ENCODE measurements around the gene FIBCD1.
"Not testable (repeated sequence)": the region's sequence is repeated elsewhere in the genome, so short reads cannot be mapped to it uniquely, and the experiment has no call there.

Gene FIBCD1

GRCh38 chr9:130954925-130955324, 15.9 kb upstream of the FIBCD1 start:
- not testable (repeated sequence) for DNase-seq (ENCODE audit: low read depth in 2 of 2)

- DNase-seq (ENCODE audit: low read depth in 2 of 2) = no peak
These were observed 15.3 kb upstream of the FIBCD1 start for GRCh38 chr9:130954317-130954716.

GRCh38 chr9:130952065-130952762, 13.2 kb upstream of the FIBCD1 start:
- DNase-seq (ENCODE audit: low read depth in 2 of 2) = no peak

GRCh38 chr9:130950039-130950311, 10.9 kb upstream of the FIBCD1 start:
- DNase-seq (ENCODE audit: low read depth in 2 of 2) = no peak

GRCh38 chr9:130949188-130950038, 10.4 kb upstream of the FIBCD1 start:
- no peak for DNase-seq (ENCODE audit: low read depth in 2 of 2)

- no peak for DNase-seq (ENCODE audit: low read depth in 2 of 2)
These were observed 9.2 kb upstream of the FIBCD1 start for GRCh38 chr9:130948266-130948665.

GRCh38 chr9:130947618-130948140, 8.6 kb upstream of the FIBCD1 start:
- no peak for DNase-seq (ENCODE audit: low read depth in 2 of 2)

- no peak for DNase-seq (ENCODE audit: low read depth in 2 of 2)
These were observed 7.9 kb upstream of the FIBCD1 start for GRCh38 chr9:130946766-130947617.

- no peak for DNase-seq (ENCODE audit: low read depth in 2 of 2)
These were observed 6.1 kb upstream of the FIBCD1 start for GRCh38 chr9:130945173-130945572.

GRCh38 chr9:130944510-130945058, 5.5 kb upstream of the FIBCD1 start:
- no peak for DNase-seq (ENCODE audit: low read depth in 2 of 2)

GRCh38 chr9:130943777-130944176, 4.7 kb upstream of the FIBCD1 start:
- no peak for DNase-seq (ENCODE audit: low read depth in 2 of 2)

- no peak for DNase-seq (ENCODE audit: low read depth in 2 of 2)
These were observed 4.2 kb upstream of the FIBCD1 start for GRCh38 chr9:130943221-130943620.

GRCh38 chr9:130942679-130943078, 3.6 kb upstream of the FIBCD1 start:
- no peak for DNase-seq (ENCODE audit: low read depth in 2 of 2)

GRCh38 chr9:130942084-130942483, 3.0 kb upstream of the FIBCD1 start:
- no peak for DNase-seq (ENCODE audit: low read depth in 2 of 2)

GRCh38 chr9:130940693-130941576, 1.9 kb upstream of the FIBCD1 start:
- peak; percentile 34 to 52 for DNase-seq (ENCODE audit: low read depth in 2 of 2)

- DNase-seq (ENCODE audit: low read depth in 2 of 2) = no peak
These were observed 1.0 kb upstream of the FIBCD1 start for GRCh38 chr9:130940027-130940549.

- DNase-seq (ENCODE audit: low read depth in 2 of 2) = no peak
These were observed 469 bp upstream of the FIBCD1 start for GRCh38 chr9:130939405-130940026.

- DNase-seq (ENCODE audit: low read depth in 2 of 2) = no peak
These were observed 829 bp downstream of the FIBCD1 start for GRCh38 chr9:130938184-130938651.

- DNase-seq (ENCODE audit: low read depth in 2 of 2) = no peak
These were observed 1.6 kb downstream of the FIBCD1 start for GRCh38 chr9:130937146-130938076.
